GM19372 (cell line): ENCODE data around the gene MCM7.
A peak's percentile ranks its signal among the peaks of the same experiment; 100 is the strongest.

Experiments
- ATAC-seq: cut with Tn5 transposase; IDR thresholded peaks from one replicate; pipeline ENCODE4 v1.9.1; 2021; ENCODE audit warnings: mild to moderate bottlenecking, low read depth, moderate library complexity; ENCODE audit not compliant: unreplicated experiment

MCM7 gene

GRCh38 chr7:100075418-100075817 is 25.8 kb downstream of the MCM7 start:
- no peak for ATAC-seq

- no peak for ATAC-seq
Observed at GRCh38 chr7:100074841-100075240, 26.4 kb downstream of the MCM7 start.

- ATAC-seq, result no peak
Observed at GRCh38 chr7:100072462-100072861, 28.7 kb downstream of the MCM7 start.

DNA sequence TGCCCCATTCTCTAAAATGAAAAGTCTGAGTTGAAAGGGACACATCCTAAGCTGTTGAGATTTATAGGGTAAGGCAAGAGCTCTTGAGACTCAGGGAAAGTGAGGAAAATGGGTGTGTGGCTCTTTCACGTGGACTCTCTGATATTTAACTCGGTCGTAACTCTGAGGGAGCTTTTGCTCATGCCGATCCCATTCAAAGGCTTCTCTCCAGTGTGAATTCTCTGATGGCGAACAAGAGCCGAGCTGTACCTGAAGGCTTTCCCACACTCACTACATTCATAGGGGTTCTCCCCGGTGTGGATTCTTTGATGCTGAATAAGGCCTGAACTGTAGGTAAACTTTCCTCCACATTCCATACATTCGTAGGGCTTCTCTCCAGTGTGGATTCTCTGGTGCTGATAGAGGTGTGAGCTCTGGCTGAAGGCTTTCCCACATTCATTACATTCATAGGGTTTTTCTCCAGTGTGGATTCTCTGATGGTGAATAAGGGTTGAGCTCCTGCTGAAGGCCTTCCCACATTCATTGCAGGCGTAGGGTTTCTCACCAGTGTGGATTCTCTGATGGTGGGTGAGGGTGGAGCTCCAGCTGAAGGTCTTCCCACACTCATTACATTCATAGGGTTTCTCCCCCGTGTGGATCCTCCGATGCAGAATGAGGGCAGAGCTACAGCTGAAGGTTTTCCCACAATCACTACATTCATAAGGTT is 30.0 kb downstream of the MCM7 start:
- ATAC-seq, result no peak

GRCh38 chr7:100069991-100070390 is 31.2 kb downstream of the MCM7 start:
- ATAC-seq, result no peak

DNA sequence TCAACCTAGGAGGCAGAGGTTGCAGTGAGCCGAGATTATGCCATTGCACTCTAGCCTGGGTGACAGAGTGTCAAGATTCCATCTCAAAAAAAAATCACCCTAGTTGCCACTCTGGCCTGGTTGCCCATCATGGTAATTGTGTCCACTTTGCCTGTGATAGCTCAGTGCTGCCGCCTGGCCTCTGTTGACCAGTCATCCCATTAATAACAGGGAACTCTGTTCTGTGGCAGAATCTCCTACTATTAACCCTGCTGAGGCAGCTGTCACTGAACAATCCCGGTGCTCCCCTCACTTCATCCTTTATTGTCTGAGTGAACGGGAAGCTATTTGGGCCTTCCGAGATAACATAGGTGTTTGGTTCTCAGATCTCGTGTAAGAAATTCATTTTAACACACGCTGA is 34.2 kb downstream of the MCM7 start:
- ATAC-seq, result no peak

GRCh38 chr7:100065452-100066186 is 35.6 kb downstream of the MCM7 start:
- ATAC-seq, result no peak

DNA sequence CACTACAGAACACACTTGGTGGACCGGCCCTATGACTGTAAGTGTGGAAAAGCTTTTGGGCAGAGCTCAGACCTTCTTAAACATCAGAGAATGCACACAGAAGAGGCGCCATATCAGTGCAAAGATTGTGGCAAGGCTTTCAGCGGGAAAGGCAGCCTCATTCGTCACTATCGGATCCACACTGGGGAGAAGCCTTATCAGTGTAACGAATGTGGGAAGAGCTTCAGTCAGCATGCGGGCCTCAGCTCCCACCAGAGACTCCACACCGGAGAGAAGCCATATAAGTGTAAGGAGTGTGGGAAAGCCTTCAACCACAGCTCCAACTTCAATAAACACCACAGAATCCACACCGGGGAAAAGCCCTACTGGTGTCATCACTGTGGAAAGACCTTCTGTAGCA is 37.0 kb downstream of the MCM7 start:
- ATAC-seq, result no peak

- no peak for ATAC-seq
Observed at GRCh38 chr7:100063376-100063775, 37.8 kb downstream of the MCM7 start.

- no peak for ATAC-seq
Observed at GRCh38 chr7:100061518-100062193, 39.5 kb downstream of the MCM7 start.

GRCh38 chr7:100059251-100059739 is 41.9 kb downstream of the MCM7 start:
- no peak for ATAC-seq

DNA sequence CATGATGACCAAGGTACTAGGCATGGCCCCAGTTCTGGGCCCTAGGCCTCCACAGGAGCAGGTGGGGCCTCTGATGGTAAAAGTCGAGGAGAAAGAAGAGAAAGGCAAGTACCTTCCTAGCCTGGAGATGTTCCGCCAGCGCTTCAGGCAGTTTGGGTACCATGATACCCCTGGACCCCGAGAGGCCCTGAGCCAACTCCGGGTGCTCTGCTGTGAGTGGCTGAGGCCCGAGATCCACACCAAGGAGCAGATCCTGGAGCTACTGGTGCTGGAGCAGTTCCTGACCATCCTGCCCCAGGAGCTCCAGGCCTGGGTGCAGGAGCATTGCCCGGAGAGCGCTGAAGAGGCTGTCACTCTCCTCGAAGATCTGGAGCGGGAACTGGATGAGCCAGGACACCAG is 44.2 kb downstream of the MCM7 start:
- no peak for ATAC-seq

- ATAC-seq, result no peak
Observed at GRCh38 chr7:100053215-100053614, 48.0 kb downstream of the MCM7 start.

GRCh38 chr7:100051611-100052010 is 49.6 kb downstream of the MCM7 start:
- no peak for ATAC-seq

GRCh38 chr7:100049441-100050291 is 51.5 kb downstream of the MCM7 start, which contains the start of gene ZSCAN21:
Gene ZSCAN21 (plus strand): TSS chr7:100049774. CDS start chr7:100057007, 7,233 bp downstream.
- peak; percentile 90 for ATAC-seq

- ATAC-seq, result no peak
Observed at GRCh38 chr7:100048680-100049079, 52.5 kb downstream of the MCM7 start.

- ATAC-seq, result no peak
Observed at GRCh38 chr7:100044718-100045117, 56.5 kb downstream of the MCM7 start.
